GM12878 (cell line): ENCODE data around the gene PIEZO2. TPM values are rescaled to one million over a fixed set of nuclear protein-coding genes. Genes with fewer than 3 reads are reported as not detected.

Source experiments
- ATAC-seq: fragments of 200-7000 bp; cut with Tn5 transposase; 3 replicates; pipeline ENCODE4 v1.9.1; 2020; ENCODE audit warnings: mild to moderate bottlenecking, moderate library complexity
- BruUV-seq: library from RNA; stranded (reverse); fragments of 400-500 nt; replicated peaks from 2 replicates; lab custom pipeline; 2021; lab: Mats Ljungman, UMichigan
- CTCF ChIA-PET: fragments of 300-600 bp; sonication (Branson Sonifier 250); formaldehyde crosslinking; extraction: SDS; loops from one replicate; lab custom pipeline; 2021; ENCODE audit warnings: inconsistent platforms; lab: Yijun Ruan, JAX
- POLR2A ChIA-PET: fragments of 350-600 bp; formaldehyde crosslinking; extraction: SDS; loops from one replicate; lab custom pipeline; 2021; ENCODE audit warnings: inconsistent platforms; lab: Charles Lee
- RAD21 ChIA-PET: fragments of 300-600 bp; sonication (Branson Sonifier 250); formaldehyde crosslinking; loops from one replicate; lab custom pipeline; 2023; ENCODE audit warnings: antibody characterized with exemption; ENCODE audit not compliant: unreplicated experiment; lab: Charles Lee
- SMC1A ChIA-PET: fragments of 300-600 bp; sonication (Branson Sonifier 250); formaldehyde crosslinking; loops from one replicate; lab custom pipeline; 2023; ENCODE audit not compliant: unreplicated experiment, uncharacterized antibody; lab: Charles Lee
- DNase-seq: peaks from one replicate; pipeline ENCODE4 v3.0.0-alpha.2; 2011; ENCODE audit warnings: low read depth, low spot score
- FAIRE-seq: peaks from 3 replicates; lab custom pipeline; 2011; peaks lifted over from hg19 to GRCh38; lab: Jason Lieb, UNC
- H2AFZ ChIP-seq: 2 replicates; pipeline ENCODE4 v1.6.0; 2011; ENCODE audit warnings: low read depth, low read length, control low read depth; ENCODE audit not compliant: control insufficient read depth
- H3K27ac ChIP-seq: 2 replicates; pipeline ENCODE4 v1.5.1; 2011; ENCODE audit warnings: control low read depth; ENCODE audit not compliant: control insufficient read depth, insufficient read depth
- H3K27me3 ChIP-seq, 2 experiments: replicated peaks in 1 of 2; 2 replicates each; pipeline versions ENCODE4 v1.6.0 to v1.6.1; 2011; ENCODE audit warnings: low read length in 1 of 2; ENCODE audit not compliant: control insufficient read depth in 2 of 2, insufficient read depth in 2 of 2
- H3K36me3 ChIP-seq, 2 experiments: 2 replicates each; pipeline ENCODE4 v1.5.1; 2011; ENCODE audit warnings: low read length in 1 of 2; ENCODE audit not compliant: control insufficient read depth in 2 of 2, insufficient read depth in 2 of 2
- H3K4me1 ChIP-seq: 2 replicates; pipeline ENCODE4 v1.6.1; 2011; ENCODE audit warnings: mild to moderate bottlenecking, low read length, moderate library complexity, mixed read lengths; ENCODE audit not compliant: control insufficient read depth, insufficient read depth
- H3K4me2 ChIP-seq: 2 replicates; pipeline ENCODE4 v1.6.0; 2011; ENCODE audit warnings: control low read depth; ENCODE audit not compliant: control insufficient read depth, insufficient read depth
- H3K4me3 ChIP-seq: fragments of 200-600 bp; sonication (generic); 2 replicates; pipeline ENCODE4 v1.5.1; 2016
- H3K79me2 ChIP-seq: 2 replicates; pipeline ENCODE4 v1.6.0; 2011; ENCODE audit warnings: low read length; ENCODE audit not compliant: control insufficient read depth, insufficient read depth
- H3K9ac ChIP-seq: 2 replicates; pipeline ENCODE4 v1.8.0; 2011; ENCODE audit warnings: low read length, control low read depth, mixed read lengths; ENCODE audit not compliant: control insufficient read depth, insufficient read depth
- H3K9me3 ChIP-seq: replicated peaks from 3 replicates; pipeline ENCODE4 v1.5.1; 2011; ENCODE audit warnings: mild to moderate bottlenecking, low read length; ENCODE audit not compliant: control insufficient read depth, insufficient read depth
- H4K20me1 ChIP-seq: 2 replicates; pipeline ENCODE4 v1.6.0; 2011; ENCODE audit not compliant: control insufficient read depth, insufficient read depth
- BCL11A ChIP-seq: IDR thresholded peaks from 2 replicates; pipeline ENCODE4 v1.6.1; 2011; ENCODE audit warnings: low read depth, low read length
- BHLHE40 ChIP-seq, 2 experiments: fragments of 450-650 bp in 1 of 2; IDR thresholded peaks; 2 replicates each; pipeline ENCODE4 v1.6.1; 2011 to 2017; ENCODE audit warnings: low read depth in 2 of 2, borderline replicate concordance in 1 of 2, improper control_type of control experiment in 1 of 2, low read length in 1 of 2, mild to moderate bottlenecking in 1 of 2
- CHD4 ChIP-seq: fragments of 200-600 bp; sonication (generic); IDR thresholded peaks from 2 replicates; pipeline ENCODE4 v1.6.1; 2016; ENCODE audit warnings: mild to moderate bottlenecking
- EED ChIP-seq: sonication (generic); IDR thresholded peaks from 2 replicates; pipeline ENCODE4 v1.6.1; 2016; ENCODE audit warnings: antibody characterized with exemption, low read depth
- EZH2 ChIP-seq: IDR thresholded peaks from 2 replicates; pipeline ENCODE4 v1.6.1; 2012; ENCODE audit warnings: low read depth, mild to moderate bottlenecking, control low read depth, inconsistent platforms, low read length, borderline replicate concordance; ENCODE audit not compliant: control insufficient read depth
- FOS ChIP-seq: IDR thresholded peaks from 3 replicates; pipeline ENCODE4 v1.6.1; 2011; ENCODE audit warnings: borderline replicate concordance; ENCODE audit not compliant: insufficient read length; ENCODE audit errors: extremely low read depth
- IRF4 ChIP-seq: IDR thresholded peaks from 2 replicates; pipeline ENCODE4 v1.6.1; 2011; ENCODE audit warnings: low read depth, low read length
- JUND ChIP-seq: IDR thresholded peaks from 2 replicates; pipeline ENCODE4 v1.6.1; 2012; ENCODE audit warnings: low read depth, mild to moderate bottlenecking, low read length, improper control_type of control experiment, moderate library complexity
- KAT2A ChIP-seq: conservative IDR thresholded peaks from 2 replicates; pipeline ENCODE4 v1.6.1; 2011; ENCODE audit warnings: low read depth, low read length; ENCODE audit not compliant: control insufficient read depth
- LARP7 ChIP-seq: fragments of 450-650 bp; IDR thresholded peaks from 2 replicates; pipeline ENCODE4 v1.6.1; 2017; ENCODE audit warnings: mild to moderate bottlenecking
- MYB ChIP-seq: fragments of 150-350 bp; IDR thresholded peaks from 2 replicates; pipeline ENCODE4 v1.6.1; 2014; ENCODE audit warnings: mild to moderate bottlenecking, low read depth, low read length, borderline replicate concordance
- NR2C2 ChIP-seq: IDR thresholded peaks from 2 replicates; pipeline ENCODE4 v1.6.1; 2011; ENCODE audit warnings: borderline replicate concordance, low read depth; ENCODE audit not compliant: control insufficient read depth, insufficient read length
- PML ChIP-seq: IDR thresholded peaks from 2 replicates; pipeline ENCODE4 v1.6.1; 2012; ENCODE audit warnings: low read length, inconsistent platforms
- RBBP5 ChIP-seq: fragments of 200-600 bp; sonication (generic); conservative IDR thresholded peaks from 2 replicates; pipeline ENCODE4 v1.6.1; 2016
- SMC3 ChIP-seq: IDR thresholded peaks from 2 replicates; pipeline ENCODE4 v1.6.1; 2011; ENCODE audit warnings: low read length, improper control_type of control experiment, borderline replicate concordance
- YY1 ChIP-seq: IDR thresholded peaks from 2 replicates; pipeline ENCODE4 v1.6.1; 2011; ENCODE audit warnings: low read depth, mild to moderate bottlenecking, low read length
- WGBS: methylation state at CpG from one replicate; pipeline ENCODE4 v1.1.6; 2016; ENCODE audit warnings: low lambda C conversion rate; ENCODE audit not compliant: insufficient replicate concordance, insufficient coverage; ENCODE audit errors: missing lambda C conversion rate; 5-methylcytosine and 5-hydroxymethylcytosine counted together
- in situ Hi-C: fragments of 300-500 bp; cut with MboI; formaldehyde crosslinking; loops from 9 replicates; pipeline ENCODE4 v1.14.3; 2018; ENCODE audit warnings: mixed read lengths
- intact Hi-C: fragments of 100-400 bp; cut with micrococcal nuclease; formaldehyde crosslinking; loops from one replicate; pipeline ENCODE4 v1.14.2; 2022; ENCODE audit not compliant: unreplicated experiment
- polyA plus RNA-seq, 11 experiments: library from polyadenylated mRNA; depleted of rRNA in 4 of 11; unstranded in 6 of 11; stranded (reverse) in 5 of 11; fragments of >200 nt; fragmentation: Nextera tagmentation in 4 of 11; fragmentation: Illumina TruSeq in 1 of 11; extraction: Ambion mirVana in 4 of 11; extraction: Trizol in 1 of 11; gene quantifications; 1 replicate in 1 of 11; 2 replicates in 10 of 11; pipeline versions ENCODE4 v1.2.1 to v1.2.3, GENCODE V29; 2011 to 2016; ENCODE audit warnings: inconsistent platforms in 2 of 11, missing spikeins in 2 of 11, low read depth in 1 of 11
- total RNA-seq, 4 experiments: library from RNA; depleted of rRNA in 3 of 4; stranded (reverse); fragments of >200 nt in 3 of 4; fragmentation: Illumina TruSeq in 1 of 4; extraction: Trizol in 1 of 4; gene quantifications; 2 replicates each; pipeline versions ENCODE4 v1.2.1 to v1.2.3, GENCODE V29; 2013 to 2021
- TF ChIP-seq, protein P1 (sequence below): IDR thresholded peaks from 2 replicates; pipeline ENCODE4 v1.6.1; 2012; ENCODE audit warnings: low read depth, low read length, improper control_type of control experiment

The PIEZO2 gene
- total and polyA plus RNA-seq, 10 of the 15 experiments (the other 5 are each of a cell fraction or from before 2014, with no cell fraction given), result 6.7 to 42.3 (median 27.4) TPM

GRCh38 chr18:11108947-11109346 lies 40.4 kb downstream of the PIEZO2 start:
- no peak for DNase-seq
- intact Hi-C loops (no loop called here), in situ Hi-C loops (no loop called here)
- Histone ChIP-seq H3K4me1 (no peaks in the 10 kb centered on the region; the same call in none of the 2 replicates), H3K36me3 (peaks cover 0 to 8% of the 10 kb centered on the region in 2 experiments; a peak in 2 of 4 replicates), H3K9me3 (no peaks in the 10 kb centered on the region; the same call in 2 of the 3 replicates), H3K27ac (no peak overlapping the region), H3K4me2 (no peak overlapping the region), H4K20me1 (no peaks in the 10 kb centered on the region), H2AFZ (no peak overlapping the region), H3K27me3 (no peaks in the 10 kb centered on the region), H3K9ac (no peak overlapping the region), H3K4me3 (no peak overlapping the region), H3K79me2 (peaks cover 40% of the 10 kb centered on the region)
- FAIRE-seq, result no peak
- SMC1A ChIA-PET, result interaction anchor here (0.8 to 2.5 kb wide), 7 partner anchors 10 to 51 kb away, joined by 3 to 6 read pairs (median 3); no protein-coding TSS in a partner anchor
- POLR2A ChIA-PET, result interaction anchor here (0.6 kb wide), 1 partner anchor 10 kb away, joined by 3 read pairs; no protein-coding TSS in a partner anchor
- no TSS peak for BruUV-seq
- ATAC-seq, result no peak
- RAD21 ChIA-PET, result no interaction called here
- CTCF ChIA-PET, result interaction anchor here (2.2 kb wide), 1 partner anchor 29 kb away, joined by 9 read pairs; no protein-coding TSS in a partner anchor
- TF ChIP-seq, protein P1, sequence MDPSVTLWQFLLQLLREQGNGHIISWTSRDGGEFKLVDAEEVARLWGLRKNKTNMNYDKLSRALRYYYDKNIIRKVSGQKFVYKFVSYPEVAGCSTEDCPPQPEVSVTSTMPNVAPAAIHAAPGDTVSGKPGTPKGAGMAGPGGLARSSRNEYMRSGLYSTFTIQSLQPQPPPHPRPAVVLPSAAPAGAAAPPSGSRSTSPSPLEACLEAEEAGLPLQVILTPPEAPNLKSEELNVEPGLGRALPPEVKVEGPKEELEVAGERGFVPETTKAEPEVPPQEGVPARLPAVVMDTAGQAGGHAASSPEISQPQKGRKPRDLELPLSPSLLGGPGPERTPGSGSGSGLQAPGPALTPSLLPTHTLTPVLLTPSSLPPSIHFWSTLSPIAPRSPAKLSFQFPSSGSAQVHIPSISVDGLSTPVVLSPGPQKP, result no peak
- TF ChIP-seq SMC3, result no peak
- no peak for TF ChIP-seq BCL11A
- TF ChIP-seq CHD4, result no peak
- no peak for TF ChIP-seq BHLHE40 (IDR thresholded peaks at IDR 0.05; ENCODE audit: borderline replicate concordance in 1 of 2, low read depth in 2 of 2, low read length in 1 of 2)
- no peak for TF ChIP-seq RBBP5
- TF ChIP-seq FOS, result no peak
- no peak for TF ChIP-seq NR2C2
- TF ChIP-seq PML, result no peak
- TF ChIP-seq YY1, result no peak
- TF ChIP-seq KAT2A, result no peak
- no peak for TF ChIP-seq EZH2
- TF ChIP-seq JUND, result no peak
- TF ChIP-seq EED, result no peak
- no peak for TF ChIP-seq LARP7
- no peak for TF ChIP-seq MYB
- TF ChIP-seq IRF4, result no peak
- 0% methylated on average over 3 of the region's 3 CpGs for WGBS
